ENCODE data around the gene RARB.
A peak's percentile ranks its signal among the peaks of the same experiment; 100 is the strongest.

Gene RARB

DNA sequence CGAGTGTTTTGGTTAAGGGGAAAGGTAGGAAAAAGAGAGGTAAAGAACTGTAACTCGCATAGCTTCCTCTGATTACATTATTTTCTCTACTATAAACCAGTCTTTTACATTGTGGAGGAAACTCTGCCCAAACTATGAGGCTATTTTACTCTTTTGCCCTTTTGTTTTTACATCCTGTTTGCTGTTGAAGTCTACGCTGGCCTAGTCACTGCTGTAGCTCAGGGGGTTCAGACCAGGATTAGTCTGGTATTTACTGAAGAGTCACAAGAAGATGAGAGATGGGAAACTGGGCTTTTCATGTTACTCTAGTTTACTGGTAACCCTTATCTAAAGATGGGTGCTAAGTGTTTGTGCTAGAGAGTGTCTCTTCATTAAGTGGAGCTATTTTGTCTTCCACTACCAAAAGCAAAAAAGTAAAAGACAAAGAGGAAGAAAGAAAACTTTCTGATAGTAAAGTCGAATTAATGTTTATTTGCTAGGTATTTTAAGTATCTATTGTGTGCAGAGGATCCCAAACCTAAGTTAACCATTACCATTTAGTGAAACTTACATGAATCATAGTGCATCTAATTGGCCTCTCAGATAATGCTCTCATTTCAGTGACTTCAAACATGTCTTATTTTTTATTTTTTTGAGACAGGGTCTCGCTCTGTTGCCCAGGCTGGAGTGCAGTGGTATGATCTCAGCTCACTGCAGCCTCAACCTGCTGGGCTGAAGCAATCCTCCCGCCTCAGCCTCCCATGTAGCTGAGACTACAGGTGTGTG, 10.9 kb downstream of the RARB start:
- DNase-seq (ENCODE audit: low read depth, low spot score): peak; percentile 28
- H3K4me3 ChIP-seq (ENCODE audit: low read depth, low read length): no peak overlapping the region
- in situ Hi-C loops (cut with HindIII; ENCODE audit: low sequenced_read_pairs): no loop called here
- TF ChIP-seq, protein P1, sequence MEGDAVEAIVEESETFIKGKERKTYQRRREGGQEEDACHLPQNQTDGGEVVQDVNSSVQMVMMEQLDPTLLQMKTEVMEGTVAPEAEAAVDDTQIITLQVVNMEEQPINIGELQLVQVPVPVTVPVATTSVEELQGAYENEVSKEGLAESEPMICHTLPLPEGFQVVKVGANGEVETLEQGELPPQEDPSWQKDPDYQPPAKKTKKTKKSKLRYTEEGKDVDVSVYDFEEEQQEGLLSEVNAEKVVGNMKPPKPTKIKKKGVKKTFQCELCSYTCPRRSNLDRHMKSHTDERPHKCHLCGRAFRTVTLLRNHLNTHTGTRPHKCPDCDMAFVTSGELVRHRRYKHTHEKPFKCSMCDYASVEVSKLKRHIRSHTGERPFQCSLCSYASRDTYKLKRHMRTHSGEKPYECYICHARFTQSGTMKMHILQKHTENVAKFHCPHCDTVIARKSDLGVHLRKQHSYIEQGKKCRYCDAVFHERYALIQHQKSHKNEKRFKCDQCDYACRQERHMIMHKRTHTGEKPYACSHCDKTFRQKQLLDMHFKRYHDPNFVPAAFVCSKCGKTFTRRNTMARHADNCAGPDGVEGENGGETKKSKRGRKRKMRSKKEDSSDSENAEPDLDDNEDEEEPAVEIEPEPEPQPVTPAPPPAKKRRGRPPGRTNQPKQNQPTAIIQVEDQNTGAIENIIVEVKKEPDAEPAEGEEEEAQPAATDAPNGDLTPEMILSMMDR (IDR thresholded peaks at IDR 0.05; ENCODE audit: low read depth, low read length): no peak

DNA sequence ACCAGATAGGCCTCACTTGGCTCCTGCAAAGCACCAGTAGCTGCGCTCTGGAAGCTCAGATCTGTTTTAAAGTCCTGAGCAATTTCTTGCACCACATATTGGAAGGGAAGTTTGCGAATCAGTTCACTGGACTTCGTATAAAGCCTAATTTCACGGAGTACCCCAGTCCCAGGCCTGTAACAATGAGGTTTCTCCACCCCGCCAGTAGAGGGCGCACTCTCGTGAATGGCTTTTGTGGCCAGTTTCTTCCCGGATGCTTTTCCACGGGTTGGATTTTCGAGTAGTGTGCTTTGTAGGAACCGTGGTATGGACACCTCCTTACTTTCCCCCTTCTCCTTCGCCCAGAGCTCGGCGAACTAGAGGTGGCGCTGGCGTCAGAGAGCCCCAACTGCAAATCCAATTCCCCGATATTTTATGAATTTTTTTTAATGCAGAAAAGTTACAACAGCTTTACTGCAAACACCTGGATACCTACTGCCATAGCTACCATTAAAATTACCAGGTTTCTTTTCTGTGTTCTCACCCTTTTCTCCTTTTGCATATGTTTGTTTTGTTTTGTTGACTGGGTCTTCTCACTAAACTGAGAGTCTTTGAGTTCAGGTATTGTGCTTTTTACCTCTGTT, 13.3 kb downstream of the RARB start:
- in situ Hi-C loops (cut with HindIII; ENCODE audit: low sequenced_read_pairs): no loop called here
- TF ChIP-seq, protein P1 (IDR thresholded peaks at IDR 0.05; ENCODE audit: low read depth, low read length): peak; percentile 72
- no peak for DNase-seq (ENCODE audit: low read depth, low spot score)
- no peak overlapping the region for H3K4me3 ChIP-seq (ENCODE audit: low read depth, low read length)

DNA sequence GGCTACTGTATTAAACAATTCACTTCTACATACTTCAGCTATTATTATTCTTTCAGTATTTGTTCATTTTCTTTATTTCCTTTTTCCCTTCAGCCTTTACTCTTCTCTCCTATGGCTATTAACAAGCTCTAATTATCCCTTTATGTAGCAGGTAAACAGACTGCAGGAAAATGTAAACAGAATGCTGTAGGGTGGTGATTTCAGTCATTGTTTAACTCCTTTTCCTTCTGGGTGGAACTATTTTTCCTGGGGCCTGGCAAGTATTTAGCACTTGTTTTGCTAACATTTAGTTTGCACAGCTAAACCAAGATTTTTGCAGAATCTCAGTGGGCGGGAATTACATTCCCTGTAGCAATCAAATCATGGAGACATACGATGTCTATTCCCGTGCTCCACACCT, 14.4 kb downstream of the RARB start:
- TF ChIP-seq, protein P1 (IDR thresholded peaks at IDR 0.05; ENCODE audit: low read depth, low read length): no peak
- in situ Hi-C loops (cut with HindIII; ENCODE audit: low sequenced_read_pairs): no loop called here
- DNase-seq (ENCODE audit: low read depth, low spot score): no peak
- H3K4me3 ChIP-seq (ENCODE audit: low read depth, low read length): no peak overlapping the region

DNA sequence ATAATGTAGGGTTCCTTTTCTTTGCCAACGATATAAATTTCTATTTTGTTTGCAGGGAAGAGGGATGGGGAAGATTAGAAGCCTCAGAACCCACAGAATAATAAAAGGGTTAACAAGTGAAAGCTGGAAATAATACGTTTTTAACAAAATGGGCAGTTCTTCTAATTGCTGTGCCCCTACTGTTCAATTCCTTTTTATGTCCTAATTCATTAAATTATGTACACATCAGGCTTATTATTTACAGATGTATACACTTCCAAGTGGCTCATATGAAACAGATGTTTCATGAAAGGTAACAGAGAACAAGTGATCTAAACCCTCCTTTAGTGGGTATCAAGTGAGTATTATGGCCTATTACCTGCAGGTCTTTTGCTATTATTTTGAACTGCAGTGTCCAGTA, 16.2 kb downstream of the RARB start:
- in situ Hi-C loops (cut with HindIII; ENCODE audit: low sequenced_read_pairs): no loop called here
- H3K4me3 ChIP-seq (ENCODE audit: low read depth, low read length): no peak overlapping the region
- no peak for DNase-seq (ENCODE audit: low read depth, low spot score)
- TF ChIP-seq, protein P1 (IDR thresholded peaks at IDR 0.05; ENCODE audit: low read depth, low read length): no peak

DNA sequence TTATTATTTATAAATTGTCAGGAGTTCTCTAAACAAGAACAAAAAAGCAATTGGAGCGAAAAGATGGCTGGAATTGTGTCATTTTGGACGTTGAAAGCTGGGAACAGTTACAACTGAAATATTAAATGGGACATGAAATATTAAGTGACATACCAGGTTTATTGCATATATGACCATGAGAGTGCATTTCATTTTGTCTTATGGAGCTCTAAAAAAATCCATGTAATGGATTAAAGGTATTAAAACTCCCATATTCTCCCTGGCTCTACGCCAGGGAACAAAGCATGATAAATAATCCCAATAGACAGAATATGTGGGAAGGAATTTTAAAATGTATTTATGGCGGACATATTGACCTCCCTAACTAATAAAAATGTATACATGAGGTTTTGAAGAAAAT, 17.7 kb downstream of the RARB start:
- H3K4me3 ChIP-seq (ENCODE audit: low read depth, low read length): no peak overlapping the region
- DNase-seq (ENCODE audit: low read depth, low spot score): no peak
- TF ChIP-seq, protein P1 (IDR thresholded peaks at IDR 0.05; ENCODE audit: low read depth, low read length): no peak
- in situ Hi-C loops (cut with HindIII; ENCODE audit: low sequenced_read_pairs): no loop called here

DNA sequence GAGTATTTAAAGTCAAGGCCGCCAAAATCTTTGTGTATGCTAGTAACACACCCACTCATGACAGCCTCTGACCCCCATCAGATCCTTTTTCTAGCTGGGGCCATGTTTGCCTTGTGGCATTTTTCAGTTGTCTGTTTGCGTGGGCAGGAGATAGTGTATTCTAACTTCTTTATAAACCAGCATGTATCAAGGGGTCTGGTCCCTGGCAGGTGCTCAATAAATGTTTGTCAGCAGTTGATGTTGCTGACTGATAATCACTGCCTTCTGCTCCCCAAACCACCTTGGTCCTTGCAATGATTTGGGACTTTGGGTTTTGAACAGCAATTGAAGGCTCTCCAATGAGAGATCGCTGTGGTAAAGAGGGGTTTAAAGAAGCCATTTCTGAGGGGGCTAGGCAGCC, 19.2 kb downstream of the RARB start:
- no peak overlapping the region for H3K4me3 ChIP-seq (ENCODE audit: low read depth, low read length)
- in situ Hi-C loops (cut with HindIII; ENCODE audit: low sequenced_read_pairs): no loop called here
- TF ChIP-seq, protein P1 (IDR thresholded peaks at IDR 0.05; ENCODE audit: low read depth, low read length): no peak
- no peak for DNase-seq (ENCODE audit: low read depth, low spot score)
